Activated CD8-positive, alpha-beta T cell treated with anti-CD3 and anti-CD28 coated beads for 36 hours (primary cell): ENCODE data around the gene IL4I1. TPM values are rescaled to one million over a fixed set of nuclear protein-coding genes. Genes with fewer than 3 reads are reported as not detected.

Source experiments
- ATAC-seq: fragments of 200-7000 bp; cut with Tn5 transposase; one replicate; pipeline ENCODE4 v1.10.0; 2021; ENCODE audit warnings: mild to moderate bottlenecking, moderate library complexity
- CTCF ChIA-PET: fragments of 350-600 bp; sonication (Branson Sonifier 250); formaldehyde crosslinking; loops from one replicate; lab custom pipeline; 2021; ENCODE audit warnings: antibody characterized with exemption; lab: Charles Lee
- POLR2A ChIA-PET: fragments of 350-600 bp; sonication (Branson Sonifier 250); formaldehyde crosslinking; loops from one replicate; lab custom pipeline; 2021; ENCODE audit warnings: antibody characterized with exemption; lab: Charles Lee
- DNase-seq: peaks from one replicate; pipeline ENCODE4 v3.0.0-alpha.2; 2020
- H3K27ac Mint-ChIP-seq: one replicate; pipeline ENCODE4 v1.8.0; 2021; ENCODE audit warnings: mild to moderate bottlenecking, mixed read lengths
- H3K27me3 Mint-ChIP-seq: one replicate; pipeline ENCODE4 v1.8.0; 2021; ENCODE audit warnings: mixed read lengths
- H3K36me3 Mint-ChIP-seq: one replicate; pipeline ENCODE4 v1.8.0; 2021; ENCODE audit warnings: low read depth, mixed read lengths
- H3K4me1 Mint-ChIP-seq: one replicate; pipeline ENCODE4 v1.8.0; 2021; ENCODE audit warnings: low read depth, mixed read lengths
- H3K4me3 Mint-ChIP-seq: one replicate; pipeline ENCODE4 v1.8.0; 2021; ENCODE audit warnings: mild to moderate bottlenecking, moderate library complexity, mixed read lengths
- H3K9me3 Mint-ChIP-seq: one replicate; pipeline ENCODE4 v1.8.0; 2021; ENCODE audit warnings: mixed read lengths
- intact Hi-C: fragments of 100-400 bp; cut with micrococcal nuclease; formaldehyde crosslinking; loops from one replicate; pipeline ENCODE4 v1.10.0; 2022
- total RNA-seq, 2 experiments: library from RNA; stranded (reverse); gene quantifications; one replicate each; pipeline ENCODE4 v1.2.3, GENCODE V29; 2021
- TF ChIP-seq, protein P1 (sequence below): fragments of 200-600 bp; IDR thresholded peaks from one replicate; pipeline ENCODE4 v1.8.0; 2022; ENCODE audit warnings: antibody characterized with exemption, mild to moderate bottlenecking

Gene IL4I1
- total RNA-seq, 2 experiments from 2014 or later = 16.1 to 16.2 TPM

DNA sequence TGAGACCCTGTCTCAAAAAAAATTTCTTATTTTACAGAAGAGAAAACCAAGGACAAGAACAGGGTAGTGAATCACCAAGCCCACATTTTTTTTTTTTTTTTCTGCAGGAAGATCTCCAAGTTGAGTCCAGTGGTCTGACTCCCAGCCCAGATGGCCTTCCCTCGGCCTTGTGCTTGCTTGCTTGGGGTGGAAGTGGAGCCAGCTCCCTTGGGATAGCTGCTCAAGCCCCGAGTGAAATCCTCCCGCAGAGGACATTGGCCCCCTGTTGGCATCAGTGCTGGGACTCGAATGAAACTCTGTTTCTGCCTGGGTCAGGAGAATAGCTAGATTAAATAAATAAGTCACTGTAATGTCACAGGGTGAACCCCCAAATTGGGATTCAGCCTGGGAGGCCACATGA is 42.0 kb upstream of the IL4I1 start:
- POLR2A ChIA-PET = no interaction called here
- TF ChIP-seq, protein P1, sequence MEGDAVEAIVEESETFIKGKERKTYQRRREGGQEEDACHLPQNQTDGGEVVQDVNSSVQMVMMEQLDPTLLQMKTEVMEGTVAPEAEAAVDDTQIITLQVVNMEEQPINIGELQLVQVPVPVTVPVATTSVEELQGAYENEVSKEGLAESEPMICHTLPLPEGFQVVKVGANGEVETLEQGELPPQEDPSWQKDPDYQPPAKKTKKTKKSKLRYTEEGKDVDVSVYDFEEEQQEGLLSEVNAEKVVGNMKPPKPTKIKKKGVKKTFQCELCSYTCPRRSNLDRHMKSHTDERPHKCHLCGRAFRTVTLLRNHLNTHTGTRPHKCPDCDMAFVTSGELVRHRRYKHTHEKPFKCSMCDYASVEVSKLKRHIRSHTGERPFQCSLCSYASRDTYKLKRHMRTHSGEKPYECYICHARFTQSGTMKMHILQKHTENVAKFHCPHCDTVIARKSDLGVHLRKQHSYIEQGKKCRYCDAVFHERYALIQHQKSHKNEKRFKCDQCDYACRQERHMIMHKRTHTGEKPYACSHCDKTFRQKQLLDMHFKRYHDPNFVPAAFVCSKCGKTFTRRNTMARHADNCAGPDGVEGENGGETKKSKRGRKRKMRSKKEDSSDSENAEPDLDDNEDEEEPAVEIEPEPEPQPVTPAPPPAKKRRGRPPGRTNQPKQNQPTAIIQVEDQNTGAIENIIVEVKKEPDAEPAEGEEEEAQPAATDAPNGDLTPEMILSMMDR = no peak
- Mint-ChIP-seq H3K27me3 (peaks cover 8% of the 10 kb centered on the region), H3K36me3 (no peaks in the 10 kb centered on the region), H3K4me3 (no peak overlapping the region), H3K9me3 (no peaks in the 10 kb centered on the region), H3K27ac (no peak overlapping the region), H3K4me1 (peaks cover 7% of the 10 kb centered on the region)
- intact Hi-C loops = no loop called here
- CTCF ChIA-PET = interaction anchor here (0.6 to 4.2 kb wide), 8 partner anchors 10 to 907 kb away, joined by 3 to 55 read pairs (median 7); partner anchors contain the start of genes ATF5 and NUP62
- DNase-seq (no peak), ATAC-seq (no peak)

GRCh38 chr19:49937750-49938381 is 41.2 kb upstream of the IL4I1 start:
- Mint-ChIP-seq H3K36me3 (peaks cover 4% of the 10 kb centered on the region), H3K9me3 (no peaks in the 10 kb centered on the region), H3K4me3 (no peak overlapping the region), H3K27ac (no peak overlapping the region), H3K27me3 (peaks cover 3% of the 10 kb centered on the region), H3K4me1 (peaks cover 15% of the 10 kb centered on the region)
- TF ChIP-seq, protein P1 = peak; percentile 99
- intact Hi-C loops = no loop called here
- peak; percentile 84 for DNase-seq
- peak; percentile 80 for ATAC-seq
- POLR2A ChIA-PET = interaction anchor here (0.9 kb wide), 1 partner anchor 45 kb away, joined by 3 read pairs; no protein-coding TSS in a partner anchor
- CTCF ChIA-PET = interaction anchor here (0.6 to 4.2 kb wide), 28 partner anchors 9 to 199 kb away, joined by 3 to 55 read pairs (median 4); partner anchors contain the start of genes ATF5 and NUP62

GRCh38 chr19:49936549-49936948 is 39.9 kb upstream of the IL4I1 start:
- intact Hi-C loops = no loop called here
- no peaks in the 10 kb centered on the region for H3K27me3 Mint-ChIP-seq
- CTCF ChIA-PET = interaction anchor here (1.1 to 4.2 kb wide), 5 partner anchors 8 to 66 kb away, joined by 3 to 55 read pairs (median 14); partner anchors contain the start of genes ATF5 and NUP62
- H3K36me3 Mint-ChIP-seq = peaks cover 10% of the 10 kb centered on the region
- H3K27ac Mint-ChIP-seq = no peak overlapping the region
- H3K4me1 Mint-ChIP-seq = peaks cover 25% of the 10 kb centered on the region
- TF ChIP-seq, protein P1 = no peak
- no peaks in the 10 kb centered on the region for H3K9me3 Mint-ChIP-seq
- H3K4me3 Mint-ChIP-seq = no peak overlapping the region
- DNase-seq = no peak
- POLR2A ChIA-PET = no interaction called here
- ATAC-seq = no peak

DNA sequence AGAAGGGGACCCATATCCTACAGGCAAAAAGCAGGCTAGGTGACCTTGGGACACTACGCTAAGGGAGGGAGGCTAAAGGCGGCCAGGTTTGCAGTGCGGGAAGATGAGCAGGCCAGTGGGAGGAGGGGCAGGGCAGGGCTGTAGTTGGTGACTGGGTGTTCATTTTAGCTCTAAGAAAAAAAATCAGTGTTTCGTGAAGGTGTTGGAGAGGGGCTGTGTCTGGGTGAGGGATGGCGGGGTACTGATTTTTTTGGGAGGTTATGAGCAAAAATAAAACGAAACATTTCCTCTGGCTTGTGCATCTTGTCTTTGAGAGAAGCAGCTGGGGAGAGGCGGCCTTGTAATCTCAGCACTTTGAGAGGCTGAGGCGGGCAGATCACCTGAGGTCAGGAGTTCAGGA is 37.0 kb upstream of the IL4I1 start:
- intact Hi-C loops = loop anchor here (2.0 to 5.0 kb wide), 2 partner anchors 36 to 49 kb away; partner anchors contain the start of gene IL4I1
- H3K27me3 Mint-ChIP-seq = no peaks in the 10 kb centered on the region
- peaks cover 27% of the 10 kb centered on the region for H3K36me3 Mint-ChIP-seq
- no peak for ATAC-seq
- peaks cover 36% of the 10 kb centered on the region for H3K4me1 Mint-ChIP-seq
- ChIA-PET POLR2A (interaction anchor here (0.6 to 1.2 kb wide), 3 partner anchors 17 to 97 kb away, joined by 3 to 4 read pairs (median 3); no protein-coding TSS in a partner anchor), CTCF (interaction anchor here (0.9 kb wide), 1 partner anchor 51 kb away, joined by 4 read pairs; no protein-coding TSS in a partner anchor)
- TF ChIP-seq, protein P1 = no peak
- H3K27ac Mint-ChIP-seq = no peak overlapping the region
- H3K4me3 Mint-ChIP-seq = no peak overlapping the region
- peaks cover 4% of the 10 kb centered on the region for H3K9me3 Mint-ChIP-seq
- DNase-seq = no peak

DNA sequence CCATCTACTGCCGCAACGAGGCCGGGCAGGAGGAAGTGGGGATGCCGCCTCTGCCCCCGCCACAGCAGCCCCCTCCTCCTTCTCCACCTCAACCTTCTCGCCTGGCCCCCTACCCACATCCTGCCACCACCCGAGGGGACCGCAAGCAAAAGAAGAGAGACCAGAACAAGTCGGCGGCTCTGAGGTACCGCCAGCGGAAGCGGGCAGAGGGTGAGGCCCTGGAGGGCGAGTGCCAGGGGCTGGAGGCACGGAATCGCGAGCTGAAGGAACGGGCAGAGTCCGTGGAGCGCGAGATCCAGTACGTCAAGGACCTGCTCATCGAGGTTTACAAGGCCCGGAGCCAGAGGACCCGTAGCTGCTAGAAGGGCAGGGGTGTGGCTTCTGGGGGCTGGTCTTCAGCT is 36.0 kb upstream of the IL4I1 start:
- intact Hi-C loops = loop anchor here (2.0 to 5.0 kb wide), 2 partner anchors 35 to 50 kb away; partner anchors contain the start of gene IL4I1
- POLR2A ChIA-PET = interaction anchor here (1.2 kb wide), 1 partner anchor 54 kb away, joined by 4 read pairs; no protein-coding TSS in a partner anchor
- Mint-ChIP-seq H3K27me3 (no peaks in the 10 kb centered on the region), H3K9me3 (peaks cover 4% of the 10 kb centered on the region), H3K27ac (peak overlapping the region; percentile 62), H3K36me3 (peaks cover 34% of the 10 kb centered on the region), H3K4me1 (peaks cover 38% of the 10 kb centered on the region), H3K4me3 (peak overlapping the region; percentile 34)
- CTCF ChIA-PET = no interaction called here
- TF ChIP-seq, protein P1 = no peak
- DNase-seq = peak; percentile 65
- no peak for ATAC-seq
